Mesenchymal stem cell (in vitro differentiated cells and primary cell): ENCODE results near the gene CLDN7.
A peak's percentile ranks its signal among the peaks of the same experiment; 100 is the strongest.
"Not testable (repeated sequence)": the region's sequence is repeated elsewhere in the genome, so short reads cannot be mapped to it uniquely, and the experiment has no call there.

Experiments
- DNase-seq: peaks from one replicate; pipeline ENCODE4 v3.0.0-alpha.2; 2013
- H2AFZ ChIP-seq: one replicate; pipeline ENCODE4 v1.6.1; 2013; ENCODE audit warnings: low read depth, mild to moderate bottlenecking, control low read depth, inconsistent platforms, low read length, moderate library complexity
- H2AK5ac ChIP-seq: 2 replicates; pipeline ENCODE4 v1.6.1; 2013; ENCODE audit warnings: low read length, moderate library complexity, mild to moderate bottlenecking, inconsistent platforms; ENCODE audit not compliant: severe bottlenecking
- H2BK120ac ChIP-seq: one replicate; pipeline ENCODE4 v1.6.1; 2013; ENCODE audit warnings: low read depth, mild to moderate bottlenecking, inconsistent platforms, low read length, moderate library complexity
- H2BK12ac ChIP-seq, 2 experiments: one replicate each; pipeline ENCODE4 v1.6.1; 2013; ENCODE audit warnings: inconsistent platforms in 2 of 2, low read length in 2 of 2, mild to moderate bottlenecking in 2 of 2, moderate library complexity in 2 of 2, control low read depth in 1 of 2
- H2BK15ac ChIP-seq: one replicate; pipeline ENCODE4 v1.6.1; 2013; ENCODE audit warnings: mild to moderate bottlenecking, low read depth, inconsistent platforms; ENCODE audit not compliant: poor library complexity, severe bottlenecking
- H2BK5ac ChIP-seq: 2 replicates; pipeline ENCODE4 v1.6.1; 2013; ENCODE audit warnings: low read depth, mild to moderate bottlenecking, low read length, control low read depth, inconsistent platforms; ENCODE audit not compliant: poor library complexity, severe bottlenecking
- H3K14ac ChIP-seq, 2 experiments: one replicate each; pipeline ENCODE4 v1.6.1; 2013; ENCODE audit warnings: inconsistent platforms in 2 of 2, low read length in 2 of 2, control low read depth in 1 of 2, mild to moderate bottlenecking in 1 of 2, moderate library complexity in 1 of 2
- H3K18ac ChIP-seq, 2 experiments: one replicate each; pipeline ENCODE4 v1.6.1; 2013; ENCODE audit warnings: inconsistent platforms in 2 of 2, low read length in 2 of 2, control low read depth in 1 of 2, low read depth in 1 of 2, mild to moderate bottlenecking in 1 of 2
- H3K23ac ChIP-seq, 2 experiments: one replicate each; pipeline ENCODE4 v1.6.1; 2013; ENCODE audit warnings: inconsistent platforms in 2 of 2, low read length in 2 of 2, mild to moderate bottlenecking in 2 of 2, moderate library complexity in 2 of 2, control low read depth in 1 of 2
- H3K27ac ChIP-seq: 2 replicates; pipeline ENCODE4 v1.5.1; 2013; ENCODE audit warnings: mild to moderate bottlenecking, moderate library complexity, low read length, control low read depth, inconsistent platforms; ENCODE audit not compliant: poor library complexity, severe bottlenecking
- H3K27me3 ChIP-seq, 2 experiments: 2 replicates each; pipeline versions ENCODE4 v1.6.1 to v1.7.0; 2013; ENCODE audit warnings: low read length in 2 of 2, mild to moderate bottlenecking in 2 of 2, moderate library complexity in 2 of 2, control low read depth in 1 of 2, inconsistent platforms in 1 of 2; ENCODE audit not compliant: control insufficient read depth in 1 of 2, insufficient read depth in 1 of 2
- H3K36me3 ChIP-seq, 2 experiments: 2 replicates each; pipeline versions ENCODE4 v1.6.1 to v1.7.0; 2013; ENCODE audit warnings: low read length in 2 of 2, control low read depth in 1 of 2, inconsistent platforms in 1 of 2, low read depth in 1 of 2, mild to moderate bottlenecking in 1 of 2; ENCODE audit not compliant: insufficient read depth in 2 of 2, control insufficient read depth in 1 of 2
- H3K4ac ChIP-seq, 2 experiments: one replicate each; pipeline ENCODE4 v1.6.1; 2013; ENCODE audit warnings: inconsistent platforms in 2 of 2, low read length in 2 of 2, mild to moderate bottlenecking in 2 of 2, moderate library complexity in 2 of 2, control low read depth in 1 of 2, low read depth in 1 of 2
- H3K4me1 ChIP-seq: 2 replicates; pipeline ENCODE4 v1.6.1; 2013; ENCODE audit warnings: low read depth, low read length, control low read depth; ENCODE audit not compliant: control insufficient read depth, insufficient read depth
- H3K4me2 ChIP-seq: 2 replicates; pipeline ENCODE4 v1.6.1; 2013; ENCODE audit warnings: low read length, mild to moderate bottlenecking, inconsistent platforms; ENCODE audit not compliant: poor library complexity, severe bottlenecking
- H3K4me3 ChIP-seq, 2 experiments: 2 replicates each; pipeline versions ENCODE4 v1.5.1 to v1.7.0; 2013; ENCODE audit warnings: low read length in 2 of 2, mild to moderate bottlenecking in 2 of 2, control low read depth in 1 of 2, low read depth in 1 of 2; ENCODE audit not compliant: insufficient read depth in 1 of 2
- H3K79me1 ChIP-seq: replicated peaks from 2 replicates; pipeline ENCODE4 v1.6.1; 2013; ENCODE audit warnings: mild to moderate bottlenecking, control low read depth, low read length, inconsistent platforms; ENCODE audit not compliant: poor library complexity, severe bottlenecking
- H3K9ac ChIP-seq: 2 replicates; pipeline ENCODE4 v1.7.0; 2013; ENCODE audit warnings: mild to moderate bottlenecking, low read length, moderate library complexity
- H3K9me3 ChIP-seq: 2 replicates; pipeline ENCODE4 v1.7.0; 2013; ENCODE audit warnings: mild to moderate bottlenecking, low read length; ENCODE audit not compliant: control insufficient read depth
- H4K8ac ChIP-seq: one replicate; pipeline ENCODE4 v1.6.1; 2013; ENCODE audit warnings: inconsistent platforms, mild to moderate bottlenecking, low read length, moderate library complexity
- H4K91ac ChIP-seq: one replicate; pipeline ENCODE4 v1.6.1; 2013; ENCODE audit warnings: mild to moderate bottlenecking, low read length, inconsistent platforms
- WGBS: methylation state at CpG from one replicate; pipeline ENCODE4 v1.1.7; 2013; ENCODE audit warnings: mixed read lengths; 5-methylcytosine and 5-hydroxymethylcytosine counted together

The CLDN7 gene

GRCh38 chr17:7248796-7249195, 13.5 kb downstream of the CLDN7 start:
- H3K4me3 ChIP-seq, result no peak overlapping the region

GRCh38 chr17:7246779-7247178, 15.5 kb downstream of the CLDN7 start:
- Histone ChIP-seq H3K27me3 (no peaks in the 10 kb centered on the region), H2BK120ac (no peak overlapping the region), H2BK5ac (no peak overlapping the region), H3K9ac (peak overlapping the region; percentile 12), H2AFZ (no peak overlapping the region), H3K23ac (no peak overlapping the region), H2BK15ac (no peak overlapping the region), H4K8ac (no peak overlapping the region), H3K27ac (no peak overlapping the region), H3K9me3 (no peaks in the 10 kb centered on the region), H3K4me2 (no peak overlapping the region), H3K4me3 (no peak overlapping the region), H2BK12ac (no peak overlapping the region), H3K4me1 (peaks cover 19% of the 10 kb centered on the region), H3K79me1 (peaks cover 13% of the 10 kb centered on the region), H4K91ac (no peak overlapping the region), H3K4ac (no peak overlapping the region), H2AK5ac (no peak overlapping the region), H3K36me3 (peaks cover 23 to 30% of the 10 kb centered on the region in 2 experiments), H3K14ac (no peak overlapping the region), H3K18ac (no peak overlapping the region)
- 96% methylated on average over 3 of the region's 5 CpGs for WGBS
- DNase-seq, result no peak

More at GRCh38 chr17:7248796-7249195, 13.5 kb downstream of the CLDN7 start:
- 90% methylated on average over 4 of the region's 4 CpGs for WGBS
- DNase-seq, result no peak
- H3K18ac ChIP-seq, result no peak overlapping the region
- peaks cover 11% of the 10 kb centered on the region for H3K79me1 ChIP-seq
- no peak overlapping the region for H4K91ac ChIP-seq
- H3K27me3 ChIP-seq, result no peaks in the 10 kb centered on the region
- H2BK5ac ChIP-seq, result no peak overlapping the region
- H4K8ac ChIP-seq, result peak overlapping the region; percentile 40
- H3K4me1 ChIP-seq, result peaks cover 16% of the 10 kb centered on the region
- H2AK5ac ChIP-seq, result no peak overlapping the region
- H2BK15ac ChIP-seq, result no peak overlapping the region
- H3K14ac ChIP-seq, result no peak overlapping the region
- no peak overlapping the region for H2BK120ac ChIP-seq
- no peak overlapping the region for H3K4ac ChIP-seq
- H3K27ac ChIP-seq, result no peak overlapping the region
- peak overlapping the region; percentile 43 for H3K9ac ChIP-seq
- H3K23ac ChIP-seq, result peak overlapping the region in 1 of 2 experiments; percentile 41
- H2BK12ac ChIP-seq, result no peak overlapping the region
- H2AFZ ChIP-seq, result no peak overlapping the region
- H3K9me3 ChIP-seq, result no peaks in the 10 kb centered on the region
- H3K4me2 ChIP-seq, result no peak overlapping the region
- H3K36me3 ChIP-seq, result peaks cover 22 to 29% of the 10 kb centered on the region in 2 experiments

GRCh38 chr17:7243838-7244237, 18.4 kb downstream of the CLDN7 start:
- H3K4me2 ChIP-seq, H4K91ac ChIP-seq, H3K27ac ChIP-seq, H3K27me3 ChIP-seq, H2AK5ac ChIP-seq, H3K4ac ChIP-seq, H3K23ac ChIP-seq, H3K9me3 ChIP-seq, H2BK120ac ChIP-seq, H2AFZ ChIP-seq, H2BK15ac ChIP-seq, H3K18ac ChIP-seq, H2BK12ac ChIP-seq, H3K14ac ChIP-seq, DNase-seq, H2BK5ac ChIP-seq: not testable (repeated sequence)
- peaks cover 16% of the 10 kb centered on the region for H3K4me1 ChIP-seq
- H3K4me3 ChIP-seq, result peak overlapping the region in 1 of 2 experiments; percentile 89
- peak overlapping the region; percentile 51 for H4K8ac ChIP-seq
- H3K9ac ChIP-seq, result peak overlapping the region; percentile 97
- H3K36me3 ChIP-seq, result peaks cover 32 to 47% of the 10 kb centered on the region in 2 experiments
- WGBS, result 88% methylated on average over 10 of the region's 10 CpGs
- peaks cover 14% of the 10 kb centered on the region for H3K79me1 ChIP-seq

- peak overlapping the region in 1 of 2 experiments; percentile 84 for H3K23ac ChIP-seq
- no peak overlapping the region for H2AFZ ChIP-seq
- H3K4ac ChIP-seq, result peak overlapping the region; percentile 36 to 96
- 69% methylated on average over 2 of the region's 2 CpGs for WGBS
- no peak overlapping the region for H2BK5ac ChIP-seq
- H4K8ac ChIP-seq, result peak overlapping the region; percentile 41
- H2BK12ac ChIP-seq, result peak overlapping the region; percentile 20 to 45
- no peaks in the 10 kb centered on the region for H3K9me3 ChIP-seq
- H3K14ac ChIP-seq, result peak overlapping the region in 1 of 2 experiments; percentile 80
- H3K4me1 ChIP-seq, result peaks cover 15% of the 10 kb centered on the region
- peak overlapping the region; percentile 91 for H3K4me2 ChIP-seq
- no peaks in the 10 kb centered on the region for H3K27me3 ChIP-seq
- peak overlapping the region; percentile 97 for H3K9ac ChIP-seq
- no peak overlapping the region for H4K91ac ChIP-seq
- peak overlapping the region; percentile 47 for H3K27ac ChIP-seq
- peak overlapping the region; percentile 31 for H2AK5ac ChIP-seq
- H3K79me1 ChIP-seq, result peaks cover 14% of the 10 kb centered on the region
- peak overlapping the region in 1 of 2 experiments; percentile 90 for H3K18ac ChIP-seq
- H2BK15ac ChIP-seq, result no peak overlapping the region
- peaks cover 32 to 47% of the 10 kb centered on the region in 2 experiments for H3K36me3 ChIP-seq
- peak overlapping the region; percentile 89 to 98 for H3K4me3 ChIP-seq
- no peak for DNase-seq
- H2BK120ac ChIP-seq, result peak overlapping the region; percentile 12
These were observed 18.9 kb downstream of the CLDN7 start for GRCh38 chr17:7243453-7243729.
